ENCODE data around the gene CACNG3. TPM values are rescaled to one million over a fixed set of nuclear protein-coding genes. Genes with fewer than 3 reads are reported as not detected.
"Not testable (repeated sequence)": the region's sequence is repeated elsewhere in the genome, so short reads cannot be mapped to it uniquely, and the experiment has no call there.

Gene CACNG3
- total RNA-seq, 2 experiments from 2014 or later, result not detected

- ChIA-PET CTCF (no interaction called here), POLR2A (no interaction called here)
- intact Hi-C loops (cut with DNase I, micrococcal nuclease), result no loop called here
- no peaks in the 10 kb centered on the region for H3K4me1 ChIP-seq (ENCODE audit: insufficient read depth, low read length)
- TF ChIP-seq, protein P1, sequence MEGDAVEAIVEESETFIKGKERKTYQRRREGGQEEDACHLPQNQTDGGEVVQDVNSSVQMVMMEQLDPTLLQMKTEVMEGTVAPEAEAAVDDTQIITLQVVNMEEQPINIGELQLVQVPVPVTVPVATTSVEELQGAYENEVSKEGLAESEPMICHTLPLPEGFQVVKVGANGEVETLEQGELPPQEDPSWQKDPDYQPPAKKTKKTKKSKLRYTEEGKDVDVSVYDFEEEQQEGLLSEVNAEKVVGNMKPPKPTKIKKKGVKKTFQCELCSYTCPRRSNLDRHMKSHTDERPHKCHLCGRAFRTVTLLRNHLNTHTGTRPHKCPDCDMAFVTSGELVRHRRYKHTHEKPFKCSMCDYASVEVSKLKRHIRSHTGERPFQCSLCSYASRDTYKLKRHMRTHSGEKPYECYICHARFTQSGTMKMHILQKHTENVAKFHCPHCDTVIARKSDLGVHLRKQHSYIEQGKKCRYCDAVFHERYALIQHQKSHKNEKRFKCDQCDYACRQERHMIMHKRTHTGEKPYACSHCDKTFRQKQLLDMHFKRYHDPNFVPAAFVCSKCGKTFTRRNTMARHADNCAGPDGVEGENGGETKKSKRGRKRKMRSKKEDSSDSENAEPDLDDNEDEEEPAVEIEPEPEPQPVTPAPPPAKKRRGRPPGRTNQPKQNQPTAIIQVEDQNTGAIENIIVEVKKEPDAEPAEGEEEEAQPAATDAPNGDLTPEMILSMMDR (IDR thresholded peaks at IDR 0.05), result no peak
- no peaks in the 10 kb centered on the region for H3K9me3 ChIP-seq (ENCODE audit: control insufficient read depth in 1 of 2, insufficient read depth in 1 of 2, low read length in 2 of 2)
- H3K27ac Mint-ChIP-seq, result no peak overlapping the region
- no peaks in the 10 kb centered on the region for H3K9me3 Mint-ChIP-seq
- no peak for ATAC-seq (ENCODE audit: poor library complexity)
- DNase-seq, result no peak
- H3K36me3 Mint-ChIP-seq (ENCODE audit: low read depth), result no peaks in the 10 kb centered on the region
- H3K4me1 Mint-ChIP-seq (ENCODE audit: low read depth), result no peaks in the 10 kb centered on the region
- peaks cover 57% of the 10 kb centered on the region for H3K27me3 Mint-ChIP-seq
- no peak overlapping the region for H3K4me3 ChIP-seq (ENCODE audit: low read length)
- H3K27ac ChIP-seq (ENCODE audit: low read depth in 1 of 2, low read length in 2 of 2), result no peak overlapping the region
- no peak overlapping the region for H3K4me3 Mint-ChIP-seq
- peaks cover 4 to 15% of the 10 kb centered on the region in 2 experiments for H3K27me3 ChIP-seq (ENCODE audit: control insufficient read depth in 1 of 2, insufficient read depth in 2 of 2, low read length in 2 of 2)
- H3K36me3 ChIP-seq (ENCODE audit: insufficient read depth, low read length), result no peaks in the 10 kb centered on the region
Measured at GRCh38 chr16:24298548-24299167, 42.5 kb downstream of the CACNG3 start.

DNA sequence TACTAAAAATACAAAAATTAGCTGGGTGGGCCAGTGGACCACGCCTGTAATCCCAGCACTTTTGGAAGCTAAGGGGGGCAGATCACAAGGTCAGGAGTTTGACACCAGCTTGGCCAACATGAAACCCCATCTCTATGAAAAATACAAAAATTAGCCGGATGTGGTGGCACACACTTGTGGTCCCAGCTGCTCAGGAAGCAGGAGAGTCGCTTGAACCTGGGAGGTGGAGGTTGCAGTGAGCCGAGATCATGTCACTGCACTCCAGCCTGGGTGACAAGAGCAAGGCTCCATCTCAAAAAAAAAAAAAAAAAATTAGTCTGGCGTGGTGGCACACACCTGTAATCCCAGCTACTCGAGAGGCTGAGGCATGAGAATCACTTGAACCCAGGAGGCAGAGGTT is 44.6 kb downstream of the CACNG3 start:
- H3K4me1 Mint-ChIP-seq (ENCODE audit: low read depth); H3K9me3 ChIP-seq (ENCODE audit: control insufficient read depth in 1 of 2, insufficient read depth in 1 of 2, low read length in 2 of 2); CTCF ChIA-PET; DNase-seq; H3K27ac ChIP-seq (ENCODE audit: low read depth in 1 of 2, low read length in 2 of 2); H3K4me1 ChIP-seq (ENCODE audit: insufficient read depth, low read length); H3K4me3 ChIP-seq (ENCODE audit: low read length); H3K9me3 Mint-ChIP-seq; H3K27ac Mint-ChIP-seq; POLR2A ChIA-PET; H3K4me3 Mint-ChIP-seq; H3K36me3 Mint-ChIP-seq (ENCODE audit: low read depth); ATAC-seq (ENCODE audit: poor library complexity); H3K36me3 ChIP-seq (ENCODE audit: insufficient read depth, low read length); intact Hi-C loops (cut with DNase I, micrococcal nuclease): not testable (repeated sequence)
- peaks cover 52% of the 10 kb centered on the region for H3K27me3 Mint-ChIP-seq
- peaks cover 4 to 15% of the 10 kb centered on the region in 2 experiments for H3K27me3 ChIP-seq (ENCODE audit: control insufficient read depth in 1 of 2, insufficient read depth in 2 of 2, low read length in 2 of 2)

DNA sequence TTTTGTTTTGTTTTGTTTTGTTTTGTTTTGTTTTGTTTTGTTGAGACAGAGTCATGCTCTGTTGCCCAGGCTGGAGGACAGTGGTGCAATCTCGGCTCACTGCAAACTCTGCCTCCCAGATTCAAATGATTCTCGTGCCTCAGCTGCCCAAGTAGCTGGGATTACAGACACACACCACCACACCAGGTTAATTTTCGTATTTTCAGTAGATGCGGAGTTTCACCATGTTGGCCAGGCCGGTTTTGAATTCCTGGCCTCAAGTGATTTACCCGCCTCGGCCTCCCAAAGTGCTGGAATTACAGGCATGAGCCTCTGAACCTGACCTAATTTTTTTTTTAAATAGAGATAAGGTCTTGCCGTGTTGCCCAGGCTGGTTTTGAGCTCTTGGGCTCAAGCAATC is 46.5 kb downstream of the CACNG3 start:
- no peak for ATAC-seq (ENCODE audit: poor library complexity)
- H3K36me3 Mint-ChIP-seq (ENCODE audit: low read depth), result no peaks in the 10 kb centered on the region
- Histone ChIP-seq H3K4me3 (ENCODE audit: low read length) (no peak overlapping the region), H3K36me3 (ENCODE audit: insufficient read depth, low read length) (no peaks in the 10 kb centered on the region), H3K27ac (ENCODE audit: low read depth in 1 of 2, low read length in 2 of 2) (no peak overlapping the region), H3K27me3 (ENCODE audit: control insufficient read depth in 1 of 2, insufficient read depth in 2 of 2, low read length in 2 of 2) (peaks cover 2 to 15% of the 10 kb centered on the region in 2 experiments), H3K9me3 (ENCODE audit: control insufficient read depth in 1 of 2, insufficient read depth in 1 of 2, low read length in 2 of 2) (no peaks in the 10 kb centered on the region), H3K4me1 (ENCODE audit: insufficient read depth, low read length) (no peaks in the 10 kb centered on the region)
- H3K9me3 Mint-ChIP-seq, result no peaks in the 10 kb centered on the region
- H3K4me1 Mint-ChIP-seq (ENCODE audit: low read depth), result no peaks in the 10 kb centered on the region
- DNase-seq, result no peak
- intact Hi-C loops (cut with DNase I, micrococcal nuclease), result no loop called here
- peaks cover 44% of the 10 kb centered on the region for H3K27me3 Mint-ChIP-seq
- no peak overlapping the region for H3K4me3 Mint-ChIP-seq
- POLR2A ChIA-PET, result no interaction called here
- H3K27ac Mint-ChIP-seq, result no peak overlapping the region
- TF ChIP-seq, protein P1 (IDR thresholded peaks at IDR 0.05), result no peak
- CTCF ChIA-PET, result no interaction called here

GRCh38 chr16:24308200-24308599 is 52.1 kb downstream of the CACNG3 start:
- H3K4me3 Mint-ChIP-seq, result no peak overlapping the region
- TF ChIP-seq, protein P1 (IDR thresholded peaks at IDR 0.05), result no peak
- H3K9me3 ChIP-seq (ENCODE audit: control insufficient read depth in 1 of 2, insufficient read depth in 1 of 2, low read length in 2 of 2), result no peaks in the 10 kb centered on the region
- no peak overlapping the region for H3K27ac Mint-ChIP-seq
- peaks cover 0 to 4% of the 10 kb centered on the region in 2 experiments for H3K27me3 ChIP-seq (ENCODE audit: control insufficient read depth in 1 of 2, insufficient read depth in 2 of 2, low read length in 2 of 2)
- H3K36me3 Mint-ChIP-seq (ENCODE audit: low read depth), result no peaks in the 10 kb centered on the region
- no peak overlapping the region for H3K27ac ChIP-seq (ENCODE audit: low read depth in 1 of 2, low read length in 2 of 2)
- POLR2A ChIA-PET, result no interaction called here
- H3K4me1 ChIP-seq (ENCODE audit: insufficient read depth, low read length), result no peaks in the 10 kb centered on the region
- ATAC-seq (ENCODE audit: poor library complexity) (no peak), DNase-seq (no peak)
- no peak overlapping the region for H3K4me3 ChIP-seq (ENCODE audit: low read length)
- CTCF ChIA-PET, result no interaction called here
- H3K4me1 Mint-ChIP-seq (ENCODE audit: low read depth), result no peaks in the 10 kb centered on the region
- peaks cover 34% of the 10 kb centered on the region for H3K27me3 Mint-ChIP-seq
- H3K36me3 ChIP-seq (ENCODE audit: insufficient read depth, low read length), result no peaks in the 10 kb centered on the region
- H3K9me3 Mint-ChIP-seq, result no peaks in the 10 kb centered on the region
- intact Hi-C loops (cut with DNase I, micrococcal nuclease), result no loop called here

Data from CD4-positive, alpha-beta T cell (primary cell).